B cell (primary cell): ENCODE measurements around the gene PRR20B.
"Not testable (repeated sequence)": the region's sequence is repeated elsewhere in the genome, so short reads cannot be mapped to it uniquely, and the experiment has no call there.

Source experiments
- CTCF ChIP-seq: fragments of 200-600 bp; IDR thresholded peaks from one replicate; pipeline ENCODE4 v1.8.0; 2022; ENCODE audit warnings: antibody characterized with exemption, mild to moderate bottlenecking
- EZH2 ChIP-seq: IDR thresholded peaks from 2 replicates; pipeline ENCODE4 v1.6.1; 2012; ENCODE audit warnings: borderline replicate concordance, low read depth, mild to moderate bottlenecking, moderate library complexity, low read length; ENCODE audit not compliant: insufficient read depth, poor library complexity, severe bottlenecking

- not testable (repeated sequence) for TF ChIP-seq EZH2, CTCF
These were observed 6.5 kb downstream of the PRR20B start, which contains the start of gene PRR20C for GRCh38 chr13:57153761-57154160.
